Gastrocnemius medialis (tissue), 4 donors: ENCODE measurements around the gene IFIT3. TPM values are rescaled to one million over a fixed set of nuclear protein-coding genes. Genes with fewer than 3 reads are reported as not detected.

Experiments used
- ATAC-seq, 2 donors: fragments of 150-250 bp; one replicate each; pipeline ENCODE4 v1.9.1; 2016
- DNase-seq, 2 donors: peaks; one replicate each; pipeline ENCODE4 v3.0.0-alpha.2; 2019
- H3K27ac ChIP-seq, 4 donors: fragments of 200-600 bp; sonication (generic); 1 replicate in 1 of 4; 2 replicates in 3 of 4; pipeline ENCODE4 v1.5.1; 2016 to 2018; ENCODE audit warnings: mild to moderate bottlenecking in 2 of 4, moderate library complexity in 1 of 4
- H3K27me3 ChIP-seq, 3 donors: fragments of 200-600 bp; sonication (generic) in 2 of 3; 1 replicate in 1 of 3; 2 replicates in 2 of 3; pipeline versions ENCODE4 v1.5.1 to v1.6.0; 2016 to 2019; ENCODE audit warnings: mild to moderate bottlenecking in 1 of 3, moderate library complexity in 1 of 3
- H3K36me3 ChIP-seq, 2 donors: fragments of 200-600 bp; sonication (generic) in 1 of 2; one replicate each; pipeline ENCODE4 v1.5.1; 2017 to 2018
- H3K4me1 ChIP-seq, 2 donors: fragments of 200-600 bp; sonication (generic) in 1 of 2; one replicate each; pipeline ENCODE4 v1.5.1; 2016 to 2017; ENCODE audit warnings: mild to moderate bottlenecking in 2 of 2
- H3K4me3 ChIP-seq, 4 donors: fragments of 200-600 bp; sonication (generic) in 3 of 4; 1 replicate in 1 of 4; 2 replicates in 3 of 4; pipeline ENCODE4 v1.5.1; 2016 to 2019; ENCODE audit warnings: mild to moderate bottlenecking in 2 of 4
- H3K9me3 ChIP-seq, 3 donors: fragments of 200-600 bp; sonication (generic) in 2 of 3; 1 replicate in 1 of 3; 2 replicates in 2 of 3; pipeline ENCODE4 v1.5.1; 2016 to 2019
- POLR2A ChIP-seq, 2 donors: fragments of 450-650 bp; IDR thresholded peaks; one replicate each; pipeline ENCODE4 v1.6.1; 2017; ENCODE audit warnings: antibody characterized with exemption in 2 of 2, mild to moderate bottlenecking in 2 of 2, moderate library complexity in 2 of 2
- in situ Hi-C, 4 donors: fragments of 200-750 bp; cut with MboI; loops; one replicate each; pipeline versions ENCODE4 v1.15.0 to v1.8.0; 2017; ENCODE audit warnings: low sequenced_read_pairs in 4 of 4
- intact Hi-C: fragments of 100-400 bp; cut with DNase I; formaldehyde crosslinking; loops from one replicate; pipeline ENCODE4 v1.15.1; 2023; ENCODE audit warnings: low total_unique reads
- total RNA-seq, 4 donors: library from RNA; depleted of rRNA; stranded (reverse); fragments of >200 nt; gene quantifications; one replicate each; pipeline versions ENCODE4 v1.1.0 to v1.2.3, GENCODE V29; 2016
- TF ChIP-seq, protein P1 (sequence below), 5 experiments: fragments of 450-650 bp in 3 of 5; fragments of 200-600 bp in 2 of 5; sonication (generic) in 2 of 5; IDR thresholded peaks in 4 of 5; conservative IDR thresholded peaks in 1 of 5; 1 replicate in 4 of 5; 2 replicates in 1 of 5; pipeline ENCODE4 v1.5.1; 2016 to 2019; ENCODE audit warnings: antibody characterized with exemption in 5 of 5, mild to moderate bottlenecking in 3 of 5, moderate library complexity in 3 of 5

Gene IFIT3
- total RNA-seq, 4 donors from 2014 or later: 2.2 to 8.9 (median 3.7) TPM

GRCh38 chr10:89384474-89385340, 56.9 kb downstream of the IFIT3 start:
- no peak overlapping the region for H3K27ac ChIP-seq
- in situ Hi-C loops: loop anchor here in 1 of 4 donors (25.0 kb wide), 1 partner anchor 97 kb away; no protein-coding TSS in a partner anchor

DNA sequence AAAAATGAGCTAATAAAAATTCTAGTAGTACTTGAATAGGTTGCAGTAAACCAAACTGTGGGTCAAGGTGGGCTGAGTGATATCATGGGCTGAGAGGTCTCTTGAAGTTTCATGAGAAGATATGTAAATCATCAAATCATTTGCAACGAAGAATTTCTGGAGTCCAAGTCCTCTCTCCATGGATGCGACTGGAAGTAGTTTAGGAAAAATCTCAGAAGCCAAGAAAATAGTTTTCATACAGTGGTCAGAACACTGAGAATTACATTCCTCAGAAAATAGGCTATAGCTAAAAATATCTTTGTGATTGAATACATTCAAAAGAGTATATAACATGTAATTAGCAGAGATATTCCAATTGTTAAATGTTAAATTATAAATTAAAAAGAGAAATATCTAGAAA, 61.0 kb downstream of the IFIT3 start:
- Histone ChIP-seq H3K4me1 (peaks cover 30 to 32% of the 10 kb centered on the region in 2 donors), H3K36me3 (no peaks in the 10 kb centered on the region), H3K9me3 (no peaks in the 10 kb centered on the region), H3K27me3 (no peaks in the 10 kb centered on the region), H3K27ac (no peak overlapping the region), H3K4me3 (no peak overlapping the region)
- TF ChIP-seq, protein P1, sequence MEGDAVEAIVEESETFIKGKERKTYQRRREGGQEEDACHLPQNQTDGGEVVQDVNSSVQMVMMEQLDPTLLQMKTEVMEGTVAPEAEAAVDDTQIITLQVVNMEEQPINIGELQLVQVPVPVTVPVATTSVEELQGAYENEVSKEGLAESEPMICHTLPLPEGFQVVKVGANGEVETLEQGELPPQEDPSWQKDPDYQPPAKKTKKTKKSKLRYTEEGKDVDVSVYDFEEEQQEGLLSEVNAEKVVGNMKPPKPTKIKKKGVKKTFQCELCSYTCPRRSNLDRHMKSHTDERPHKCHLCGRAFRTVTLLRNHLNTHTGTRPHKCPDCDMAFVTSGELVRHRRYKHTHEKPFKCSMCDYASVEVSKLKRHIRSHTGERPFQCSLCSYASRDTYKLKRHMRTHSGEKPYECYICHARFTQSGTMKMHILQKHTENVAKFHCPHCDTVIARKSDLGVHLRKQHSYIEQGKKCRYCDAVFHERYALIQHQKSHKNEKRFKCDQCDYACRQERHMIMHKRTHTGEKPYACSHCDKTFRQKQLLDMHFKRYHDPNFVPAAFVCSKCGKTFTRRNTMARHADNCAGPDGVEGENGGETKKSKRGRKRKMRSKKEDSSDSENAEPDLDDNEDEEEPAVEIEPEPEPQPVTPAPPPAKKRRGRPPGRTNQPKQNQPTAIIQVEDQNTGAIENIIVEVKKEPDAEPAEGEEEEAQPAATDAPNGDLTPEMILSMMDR (IDR thresholded peaks at IDR 0.05 in 4 of 5, conservative IDR thresholded peaks at IDR 0.05 in 1 of 5): no peak
- no peak for TF ChIP-seq POLR2A (IDR thresholded peaks at IDR 0.05)
- ATAC-seq (no peak), DNase-seq (no peak)
- in situ Hi-C loops (loop anchor here in 1 of 4 donors (25.0 kb wide), 1 partner anchor 102 kb away; no protein-coding TSS in a partner anchor), intact Hi-C loops (no loop called here)

More at GRCh38 chr10:89384474-89385340, 56.9 kb downstream of the IFIT3 start:
- TF ChIP-seq, protein P1 (IDR thresholded peaks at IDR 0.05 in 4 of 5, conservative IDR thresholded peaks at IDR 0.05 in 1 of 5): no peak
- no peak for TF ChIP-seq POLR2A (IDR thresholded peaks at IDR 0.05)
- no peak overlapping the region for H3K4me3 ChIP-seq
- H3K36me3 ChIP-seq: no peaks in the 10 kb centered on the region
- intact Hi-C loops: no loop called here
- no peaks in the 10 kb centered on the region for H3K4me1 ChIP-seq
- H3K9me3 ChIP-seq: no peaks in the 10 kb centered on the region
- DNase-seq: no peak
- no peak for ATAC-seq
- no peaks in the 10 kb centered on the region for H3K27me3 ChIP-seq

- Histone ChIP-seq H3K27ac (no peak overlapping the region), H3K4me3 (no peak overlapping the region), H3K36me3 (no peaks in the 10 kb centered on the region), H3K4me1 (peaks cover 34 to 37% of the 10 kb centered on the region in 2 donors), H3K27me3 (no peaks in the 10 kb centered on the region), H3K9me3 (no peaks in the 10 kb centered on the region)
- TF ChIP-seq, protein P1 (IDR thresholded peaks at IDR 0.05 in 4 of 5, conservative IDR thresholded peaks at IDR 0.05 in 1 of 5): peak in 3 of 5 experiments; percentile 16 to 34 (median 21)
- TF ChIP-seq POLR2A (IDR thresholded peaks at IDR 0.05): no peak
- ATAC-seq (no peak), DNase-seq (no peak)
- intact Hi-C loops: no loop called here
- in situ Hi-C loops: loop anchor here in 1 of 4 donors (25.0 kb wide), 1 partner anchor 102 kb away; no protein-coding TSS in a partner anchor
Observed at GRCh38 chr10:89389254-89389653, 61.5 kb downstream of the IFIT3 start.

Other genes with a start within 250 kb of the IFIT3 start
- 1 to 10 TPM in 1 of 4 donors, under 1 TPM in 1, not detected in 2; 0.85 to 1.1 TPM for gene CH25H, start 120.7 kb upstream of the IFIT3 start, total RNA-seq
- gene LIPA, start 76.2 kb upstream of the IFIT3 start, total RNA-seq: 10 to 100 TPM in 2 of 4 donors, 1 to 10 TPM in 2; 7.7 to 11.4 (median 9.3) TPM
- 1 to 10 TPM in 1 of 4 donors, under 1 TPM in 3; 0.41 to 2.1 (median 0.78) TPM for gene IFIT2, start 26.0 kb upstream of the IFIT3 start, total RNA-seq
- gene IFIT1B, start 50.1 kb downstream of the IFIT3 start, total RNA-seq: not detected
- gene IFIT1, start 64.6 kb downstream of the IFIT3 start, total RNA-seq: 1 to 10 TPM; 1.8 to 8.9 (median 3.0) TPM
- gene IFIT5, start 86.6 kb downstream of the IFIT3 start, total RNA-seq: 1 to 10 TPM; 2.4 to 5.5 (median 3.3) TPM
- gene SLC16A12, start 207.6 kb downstream of the IFIT3 start, total RNA-seq: 1 to 10 TPM in 3 of 4 donors, under 1 TPM in 1; 0.97 to 3.1 (median 1.4) TPM